H9 (cell line): ENCODE data around the gene TM9SF2. TPM values are rescaled to one million over a fixed set of nuclear protein-coding genes. Genes with fewer than 3 reads are reported as not detected.

ENCODE experiments used
- DNase-seq: peaks from one replicate; pipeline ENCODE4 v3.0.0-alpha.2; 2017
- H2AFZ ChIP-seq: one replicate; pipeline ENCODE4 v1.6.1; 2013; ENCODE audit warnings: mild to moderate bottlenecking, low read length, control low read depth, moderate library complexity
- H2AK5ac ChIP-seq: 2 replicates; pipeline ENCODE4 v1.6.1; 2013; ENCODE audit warnings: low read length, control low read depth, mixed read lengths; ENCODE audit not compliant: insufficient read length
- H2BK120ac ChIP-seq: one replicate; pipeline ENCODE4 v1.6.1; 2013; ENCODE audit warnings: low read depth, mild to moderate bottlenecking, low read length, control low read depth, inconsistent platforms; ENCODE audit not compliant: poor library complexity, severe bottlenecking
- H2BK12ac ChIP-seq: 2 replicates; pipeline ENCODE4 v1.6.1; 2013; ENCODE audit warnings: low read length, control low read depth, mixed read lengths, low read depth; ENCODE audit not compliant: insufficient read length
- H2BK15ac ChIP-seq: 2 replicates; pipeline ENCODE4 v1.6.1; 2013; ENCODE audit warnings: low read depth, low read length, control low read depth
- H2BK20ac ChIP-seq: one replicate; pipeline ENCODE4 v1.6.1; 2013; ENCODE audit warnings: low read depth, mild to moderate bottlenecking, low read length, control low read depth, inconsistent platforms; ENCODE audit not compliant: poor library complexity, severe bottlenecking
- H2BK5ac ChIP-seq: 2 replicates; pipeline ENCODE4 v1.6.1; 2013; ENCODE audit warnings: low read length, control low read depth, mixed read lengths; ENCODE audit not compliant: insufficient read length
- H3K14ac ChIP-seq: 2 replicates; pipeline ENCODE4 v1.6.1; 2013; ENCODE audit warnings: low read length, control low read depth; ENCODE audit not compliant: insufficient read depth
- H3K18ac ChIP-seq: 2 replicates; pipeline ENCODE4 v1.6.1; 2013; ENCODE audit warnings: low read depth, mild to moderate bottlenecking, mixed read lengths, low read length, control low read depth; ENCODE audit not compliant: insufficient read length
- H3K23ac ChIP-seq: 2 replicates; pipeline ENCODE4 v1.6.1; 2013; ENCODE audit warnings: low read length, control low read depth, mixed read lengths, low read depth; ENCODE audit not compliant: insufficient read length
- H3K23me2 ChIP-seq: 2 replicates; pipeline ENCODE4 v1.6.1; 2013; ENCODE audit warnings: low read depth, mild to moderate bottlenecking, mixed read lengths, low read length, control low read depth; ENCODE audit not compliant: insufficient read length, poor library complexity, severe bottlenecking
- H3K27ac ChIP-seq: 2 replicates; pipeline ENCODE4 v1.5.1; 2013; ENCODE audit warnings: low read length, control low read depth, mixed read lengths, low read depth; ENCODE audit not compliant: insufficient read length
- H3K27me3 ChIP-seq: 2 replicates; pipeline ENCODE4 v1.6.1; 2013; ENCODE audit warnings: low read length, control low read depth, inconsistent platforms; ENCODE audit not compliant: insufficient read depth
- H3K4ac ChIP-seq: 2 replicates; pipeline ENCODE4 v1.6.1; 2013; ENCODE audit warnings: low read depth, mild to moderate bottlenecking, control low read depth, inconsistent platforms, low read length, moderate library complexity
- H3K4me1 ChIP-seq: 2 replicates; pipeline ENCODE4 v1.6.1; 2013; ENCODE audit warnings: low read length, control low read depth, inconsistent platforms; ENCODE audit not compliant: insufficient read depth
- H3K4me2 ChIP-seq: 2 replicates; pipeline ENCODE4 v1.6.1; 2013; ENCODE audit warnings: low read length, control low read depth, mixed read lengths; ENCODE audit not compliant: insufficient read length, insufficient read depth
- H3K56ac ChIP-seq: 2 replicates; pipeline ENCODE4 v1.6.1; 2013; ENCODE audit warnings: low read depth, mild to moderate bottlenecking, mixed read lengths, low read length, control low read depth; ENCODE audit not compliant: insufficient read length
- H3K79me1 ChIP-seq: 2 replicates; pipeline ENCODE4 v1.6.1; 2013; ENCODE audit warnings: low read depth, mild to moderate bottlenecking, moderate library complexity, low read length, control low read depth, inconsistent platforms; ENCODE audit not compliant: insufficient read depth, poor library complexity, severe bottlenecking
- H3K79me2 ChIP-seq: 2 replicates; pipeline ENCODE4 v1.6.1; 2013; ENCODE audit warnings: low read length, control low read depth, inconsistent platforms; ENCODE audit not compliant: insufficient read depth
- H3K9ac ChIP-seq: 2 replicates; pipeline ENCODE4 v1.6.1; 2013; ENCODE audit warnings: low read length, control low read depth, mixed read lengths; ENCODE audit not compliant: insufficient read length; ENCODE audit errors: extremely low read depth
- H3K9me3 ChIP-seq: one replicate; pipeline ENCODE4 v1.6.1; 2013; ENCODE audit warnings: low read depth, low read length, inconsistent platforms; ENCODE audit not compliant: control insufficient read depth
- H3T11ph ChIP-seq: one replicate; pipeline ENCODE4 v1.6.1; 2013; ENCODE audit warnings: mild to moderate bottlenecking, low read length, control low read depth, inconsistent platforms
- H4K20me1 ChIP-seq: one replicate; pipeline ENCODE4 v1.6.1; 2013; ENCODE audit not compliant: control insufficient read depth, insufficient read length, insufficient read depth
- H4K5ac ChIP-seq: 2 replicates; pipeline ENCODE4 v1.6.1; 2013; ENCODE audit warnings: low read depth, mild to moderate bottlenecking, mixed read lengths, low read length, control low read depth; ENCODE audit not compliant: insufficient read length
- H4K8ac ChIP-seq: replicated peaks from 2 replicates; pipeline ENCODE4 v1.6.1; 2013; ENCODE audit warnings: low read length, control low read depth, mixed read lengths, low read depth; ENCODE audit not compliant: insufficient read length
- H4K91ac ChIP-seq: 2 replicates; pipeline ENCODE4 v1.6.1; 2013; ENCODE audit warnings: low read depth, mild to moderate bottlenecking, moderate library complexity, mixed read lengths, low read length, control low read depth; ENCODE audit not compliant: insufficient read length
- H3K27ac Mint-ChIP-seq, 3 experiments: 2 replicates in 2 of 3; 3 replicates in 1 of 3; pipeline ENCODE4 v1.8.0; 2020 to 2021; ENCODE audit warnings: mixed read lengths in 3 of 3, mild to moderate bottlenecking in 1 of 3, moderate library complexity in 1 of 3
- H3K27me3 Mint-ChIP-seq: 2 replicates; pipeline ENCODE4 v1.8.0; 2021; ENCODE audit warnings: low read depth, mild to moderate bottlenecking, moderate library complexity, mixed read lengths
- H3K36me3 Mint-ChIP-seq, 3 experiments: 2 replicates in 2 of 3; 3 replicates in 1 of 3; pipeline ENCODE4 v1.8.0; 2020 to 2021; ENCODE audit warnings: low read depth in 3 of 3, mixed read lengths in 3 of 3; ENCODE audit not compliant: insufficient read depth in 1 of 3
- H3K4me1 Mint-ChIP-seq, 2 experiments: 2 replicates each; pipeline ENCODE4 v1.8.0; 2020; ENCODE audit warnings: mixed read lengths in 2 of 2
- H3K4me3 Mint-ChIP-seq, 2 experiments: 2 replicates in 1 of 2; 3 replicates in 1 of 2; pipeline ENCODE4 v1.8.0; 2020 to 2021; ENCODE audit warnings: mild to moderate bottlenecking in 2 of 2, mixed read lengths in 2 of 2, moderate library complexity in 1 of 2
- H3K9me3 Mint-ChIP-seq, 2 experiments: 2 replicates in 1 of 2; 3 replicates in 1 of 2; pipeline ENCODE4 v1.8.0; 2020; ENCODE audit warnings: mild to moderate bottlenecking in 2 of 2, mixed read lengths in 2 of 2, moderate library complexity in 1 of 2
- total RNA-seq: library from RNA; stranded (reverse); gene quantifications from 2 replicates; pipeline ENCODE4 v1.2.1, GENCODE V29; 2021
- TF ChIP-seq, protein P1 (sequence below): fragments of 200-600 bp; sonication (generic); conservative IDR thresholded peaks from 3 replicates; pipeline ENCODE4 v1.8.0; 2021; ENCODE audit warnings: antibody characterized with exemption, mild to moderate bottlenecking

TM9SF2 gene
- total RNA-seq, 1 experiment from 2014 or later: 86.1 TPM

DNA sequence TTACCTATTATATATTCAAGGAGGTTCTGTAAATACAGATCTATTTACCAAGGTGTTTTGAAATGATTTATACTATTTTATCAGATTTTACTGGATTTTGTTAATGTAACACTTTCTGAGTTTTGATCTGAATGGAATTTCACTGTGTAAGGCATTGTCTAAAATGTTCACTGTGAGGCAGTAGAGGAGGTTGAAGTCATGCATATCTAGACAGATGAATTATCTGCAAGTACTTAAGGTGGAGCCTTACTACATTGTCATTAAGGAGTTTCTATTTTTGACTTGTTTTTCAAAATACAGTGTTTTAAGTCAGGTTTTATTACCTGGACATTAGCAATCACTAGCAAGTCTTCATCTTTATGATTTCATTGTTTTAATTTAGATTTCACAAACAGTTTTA, 62.1 kb downstream of the TM9SF2 start:
- no peaks in the 10 kb centered on the region for H4K20me1 ChIP-seq
- Mint-ChIP-seq H3K9me3 (peaks cover 2 to 5% of the 10 kb centered on the region in 2 experiments; a peak in 3 of 5 replicates), H3K27me3 (no peaks in the 10 kb centered on the region), H3K36me3 (peaks cover 10 to 39% (median 34%) of the 10 kb centered on the region in 3 experiments), H3K4me1 (peaks cover 11 to 14% of the 10 kb centered on the region in 2 experiments), H3K27ac (no peak overlapping the region), H3K4me3 (no peak overlapping the region)
- no peaks in the 10 kb centered on the region for H3K79me2 ChIP-seq
- H3K4ac ChIP-seq: no peak overlapping the region
- no peak overlapping the region for H4K8ac ChIP-seq
- H3K18ac ChIP-seq: no peak overlapping the region
- no peak overlapping the region for H2AK5ac ChIP-seq
- H4K5ac ChIP-seq: no peak overlapping the region
- no peaks in the 10 kb centered on the region for H3K23me2 ChIP-seq
- no peaks in the 10 kb centered on the region for H3K4me1 ChIP-seq
- no peak overlapping the region for H2BK120ac ChIP-seq
- no peaks in the 10 kb centered on the region for H3K27me3 ChIP-seq
- H2BK20ac ChIP-seq: no peak overlapping the region
- no peak overlapping the region for H2BK15ac ChIP-seq
- no peak overlapping the region for H3K23ac ChIP-seq
- no peak overlapping the region for H2AFZ ChIP-seq
- H3K56ac ChIP-seq: no peak overlapping the region
- no peak overlapping the region for H2BK12ac ChIP-seq
- H3K27ac ChIP-seq: no peak overlapping the region
- no peak overlapping the region for H3K4me2 ChIP-seq
- H3T11ph ChIP-seq: no peak overlapping the region
- H3K14ac ChIP-seq: no peak overlapping the region
- H4K91ac ChIP-seq: no peak overlapping the region
- no peak for DNase-seq
- H2BK5ac ChIP-seq: no peak overlapping the region
- H3K9ac ChIP-seq: no peak overlapping the region
- H3K79me1 ChIP-seq: no peaks in the 10 kb centered on the region
- TF ChIP-seq, protein P1, sequence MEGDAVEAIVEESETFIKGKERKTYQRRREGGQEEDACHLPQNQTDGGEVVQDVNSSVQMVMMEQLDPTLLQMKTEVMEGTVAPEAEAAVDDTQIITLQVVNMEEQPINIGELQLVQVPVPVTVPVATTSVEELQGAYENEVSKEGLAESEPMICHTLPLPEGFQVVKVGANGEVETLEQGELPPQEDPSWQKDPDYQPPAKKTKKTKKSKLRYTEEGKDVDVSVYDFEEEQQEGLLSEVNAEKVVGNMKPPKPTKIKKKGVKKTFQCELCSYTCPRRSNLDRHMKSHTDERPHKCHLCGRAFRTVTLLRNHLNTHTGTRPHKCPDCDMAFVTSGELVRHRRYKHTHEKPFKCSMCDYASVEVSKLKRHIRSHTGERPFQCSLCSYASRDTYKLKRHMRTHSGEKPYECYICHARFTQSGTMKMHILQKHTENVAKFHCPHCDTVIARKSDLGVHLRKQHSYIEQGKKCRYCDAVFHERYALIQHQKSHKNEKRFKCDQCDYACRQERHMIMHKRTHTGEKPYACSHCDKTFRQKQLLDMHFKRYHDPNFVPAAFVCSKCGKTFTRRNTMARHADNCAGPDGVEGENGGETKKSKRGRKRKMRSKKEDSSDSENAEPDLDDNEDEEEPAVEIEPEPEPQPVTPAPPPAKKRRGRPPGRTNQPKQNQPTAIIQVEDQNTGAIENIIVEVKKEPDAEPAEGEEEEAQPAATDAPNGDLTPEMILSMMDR: no peak
- H3K9me3 ChIP-seq: no peaks in the 10 kb centered on the region
